GM04503 (cell line): Measurements from ENCODE around the gene CD2AP.

Source experiments
- DNase-seq: peaks from one replicate; pipeline ENCODE4 v3.0.0-alpha.2; 2012; ENCODE audit warnings: low read depth

Gene CD2AP

DNA sequence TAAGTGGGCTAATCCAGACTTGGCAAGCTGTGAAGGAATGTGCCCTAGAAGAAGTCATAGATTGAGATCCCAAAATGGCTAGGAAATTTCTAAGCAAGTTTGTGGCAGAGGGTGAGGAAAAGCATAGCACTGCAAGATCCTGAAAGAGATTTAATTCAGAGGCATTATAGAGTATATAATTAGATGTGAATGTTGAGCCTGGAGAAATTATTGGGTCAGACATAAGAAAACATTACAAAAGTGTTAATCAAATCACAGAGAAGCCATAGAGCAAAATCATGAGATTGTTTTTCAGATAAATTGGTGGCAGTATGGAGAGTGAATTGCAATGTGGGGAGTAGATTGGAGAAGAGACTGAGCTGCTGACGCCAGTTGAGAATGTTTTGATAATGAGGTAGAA is 90.0 kb downstream of the CD2AP start:
- DNase-seq, result no peak

DNA sequence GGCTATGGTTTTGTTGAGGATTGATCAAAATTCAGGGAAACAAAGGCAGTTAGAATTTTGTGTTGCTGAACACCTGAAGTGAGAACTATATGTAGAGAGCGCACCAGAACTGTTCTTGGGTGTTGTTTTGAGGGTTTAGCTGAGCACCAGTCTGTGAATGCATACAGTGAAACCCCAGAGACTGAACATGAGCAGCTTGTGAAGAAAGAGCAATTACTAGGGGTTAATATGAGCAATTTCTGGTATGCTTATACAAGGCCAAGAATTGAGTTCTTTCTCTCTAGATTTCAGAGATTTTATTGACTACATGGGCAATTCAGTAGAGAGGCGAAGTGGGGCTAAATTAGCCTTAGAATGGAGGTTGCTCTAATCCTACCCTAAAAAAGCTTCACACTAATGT is 93.9 kb downstream of the CD2AP start:
- no peak for DNase-seq

DNA sequence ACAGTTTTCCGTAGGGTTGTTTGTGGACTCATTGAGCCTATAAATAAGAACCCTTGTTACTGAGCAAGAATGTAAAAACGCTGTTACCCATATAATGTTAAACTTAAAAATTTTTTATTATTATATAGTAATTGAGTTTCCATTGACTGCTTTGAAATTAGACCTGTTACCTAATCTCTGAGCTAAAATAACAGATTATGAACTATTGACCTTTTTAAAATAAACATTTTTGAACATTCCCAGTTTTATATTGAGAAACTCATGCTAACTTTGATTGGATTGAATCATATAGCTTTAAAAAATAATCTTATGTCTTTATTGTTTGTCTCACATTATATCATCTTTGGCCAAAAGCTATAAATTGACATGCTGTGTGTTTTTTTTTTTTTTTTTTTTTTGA is 95.5 kb downstream of the CD2AP start:
- no peak for DNase-seq

DNA sequence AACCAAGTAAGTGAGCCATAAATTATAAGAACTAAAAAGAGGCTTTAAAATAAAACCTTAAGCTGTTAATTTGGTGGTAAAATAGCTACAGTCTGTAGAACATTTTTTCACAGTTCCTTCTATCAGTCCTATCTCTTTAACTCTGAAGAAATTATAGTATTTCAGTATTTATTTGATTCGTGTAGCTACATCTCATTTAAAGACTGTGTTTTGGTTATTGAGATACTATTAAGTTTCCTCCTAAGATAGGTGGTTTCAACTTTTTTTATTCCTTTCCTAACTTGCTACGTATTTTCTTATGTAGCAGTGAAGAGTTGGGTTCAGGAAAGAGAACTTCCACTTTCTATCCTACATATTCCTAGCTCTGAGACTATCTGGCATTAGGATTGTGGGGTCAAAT is 97.2 kb downstream of the CD2AP start:
- no peak for DNase-seq

DNA sequence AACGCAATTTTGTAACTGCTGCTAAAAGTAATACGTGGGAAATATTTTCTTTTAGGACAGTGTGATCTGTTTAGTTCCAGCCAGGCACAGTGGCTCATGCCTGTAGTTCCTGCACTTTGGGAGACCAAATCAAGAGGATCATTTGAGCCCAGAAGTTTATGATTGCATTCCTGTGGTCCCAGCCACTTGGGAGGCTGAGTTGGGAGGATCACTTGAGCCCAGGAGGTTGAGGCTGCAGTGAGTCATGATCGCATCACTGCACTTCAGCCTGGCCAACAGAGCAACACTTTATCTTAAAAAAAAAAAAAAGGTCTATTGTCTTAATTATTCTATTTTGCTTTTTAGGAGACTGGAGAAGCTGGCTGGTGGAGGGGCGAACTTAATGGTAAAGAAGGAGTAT is 101.5 kb downstream of the CD2AP start:
- DNase-seq, result no peak

DNA sequence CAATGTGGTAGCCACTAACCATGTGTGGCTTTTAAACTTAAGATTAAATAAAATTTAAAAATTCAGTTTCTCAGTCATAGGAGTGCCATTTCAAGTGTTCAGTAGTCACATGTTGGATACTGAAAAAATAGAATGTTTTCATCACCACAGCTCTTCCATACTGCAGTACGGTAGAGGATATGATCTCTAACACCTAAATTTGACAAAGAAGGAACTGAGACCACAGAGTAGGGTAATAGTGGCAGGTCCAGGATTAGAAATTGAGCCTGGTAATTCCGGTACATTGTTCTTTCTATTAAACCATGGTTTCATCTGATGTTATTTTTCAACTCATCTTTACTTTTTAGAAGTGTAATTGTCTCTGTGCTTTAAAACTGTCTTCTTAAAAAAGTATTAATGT is 104.0 kb downstream of the CD2AP start:
- no peak for DNase-seq

DNA sequence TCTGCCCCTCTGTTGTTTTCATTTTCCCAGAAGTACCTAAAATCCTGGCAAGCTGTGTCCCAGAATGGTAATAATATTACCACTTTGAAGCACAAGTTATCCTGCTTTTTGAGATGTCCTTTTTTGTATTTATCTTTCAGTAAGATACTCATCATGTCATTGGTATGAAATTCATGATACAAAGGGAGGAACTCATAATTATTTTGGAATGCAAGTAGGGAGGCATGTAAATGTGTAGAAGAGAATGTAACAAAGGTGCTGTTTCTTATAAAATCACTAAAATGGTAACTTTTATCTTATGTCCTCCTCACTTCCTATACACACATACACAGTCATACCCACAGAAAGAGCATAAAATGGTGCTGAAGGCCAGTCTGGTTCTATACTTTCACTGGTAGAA is 109.9 kb downstream of the CD2AP start:
- DNase-seq, result no peak

DNA sequence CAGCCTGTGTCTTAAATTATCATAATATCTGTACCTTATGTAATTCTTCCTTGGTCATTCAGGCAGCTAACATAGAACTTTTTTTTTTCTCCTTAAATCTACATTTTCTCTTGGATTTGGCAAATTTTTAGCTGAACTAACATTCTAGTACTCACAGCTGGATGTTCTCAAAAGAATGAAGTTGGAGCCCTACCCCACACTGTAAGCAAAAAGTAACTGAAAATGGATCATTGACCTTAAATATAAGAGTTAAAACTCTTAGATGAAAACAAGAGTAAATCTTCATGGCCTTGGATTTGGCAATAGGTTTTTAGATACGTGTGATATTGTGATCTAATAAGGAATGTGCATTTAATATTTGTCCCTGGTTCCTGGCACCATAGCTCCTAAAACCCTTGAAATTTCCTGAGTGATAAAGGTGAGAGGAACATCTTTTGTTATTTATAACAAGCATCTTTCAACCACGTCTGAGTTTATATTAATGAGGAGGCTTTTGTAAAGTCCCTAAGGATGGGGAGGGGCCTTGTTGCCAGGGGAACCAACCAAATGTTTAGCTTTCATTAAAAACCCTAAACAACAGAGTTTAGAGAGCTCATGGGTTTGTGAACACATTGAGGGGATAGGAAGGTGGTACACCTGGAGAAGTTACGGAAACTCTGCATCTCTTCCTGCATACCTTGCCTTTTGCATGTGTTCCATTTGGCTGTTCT is 114.7 kb downstream of the CD2AP start:
- no peak for DNase-seq

DNA sequence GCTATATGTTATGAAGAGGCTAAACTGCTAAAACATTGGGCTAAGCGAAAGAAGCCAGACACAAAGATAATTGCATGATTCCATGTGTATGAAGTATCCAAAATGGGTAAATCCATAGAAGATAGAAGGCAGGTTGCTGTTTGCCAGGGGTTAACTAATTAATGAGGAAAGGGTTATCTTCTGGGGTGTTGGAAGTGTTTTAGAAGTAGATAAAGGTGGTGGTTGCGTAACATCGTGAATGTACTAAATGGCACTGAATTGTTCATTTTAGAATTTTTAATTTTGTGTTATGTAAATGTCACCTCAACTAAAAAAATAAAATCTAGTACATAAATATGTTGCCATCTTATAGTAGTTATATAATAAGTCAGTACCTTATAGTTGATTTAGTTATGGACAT is 116.4 kb downstream of the CD2AP start:
- no peak for DNase-seq

DNA sequence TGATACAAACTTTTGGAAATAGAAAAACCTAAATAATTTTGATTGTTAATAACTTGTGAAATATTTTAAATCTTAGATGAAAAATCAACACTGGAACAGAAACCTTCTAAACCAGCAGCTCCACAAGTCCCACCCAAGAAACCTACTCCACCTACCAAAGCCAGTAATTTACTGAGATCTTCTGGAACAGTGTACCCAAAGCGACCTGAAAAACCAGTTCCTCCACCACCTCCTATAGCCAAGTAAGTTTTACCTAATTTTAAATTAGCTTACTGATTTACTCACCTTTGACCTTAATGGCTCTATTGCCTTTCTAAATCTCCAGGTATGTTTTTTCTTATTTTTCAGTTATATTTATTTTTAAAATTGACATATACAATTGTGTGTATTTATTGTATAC is 118.2 kb downstream of the CD2AP start:
- no peak for DNase-seq

DNA sequence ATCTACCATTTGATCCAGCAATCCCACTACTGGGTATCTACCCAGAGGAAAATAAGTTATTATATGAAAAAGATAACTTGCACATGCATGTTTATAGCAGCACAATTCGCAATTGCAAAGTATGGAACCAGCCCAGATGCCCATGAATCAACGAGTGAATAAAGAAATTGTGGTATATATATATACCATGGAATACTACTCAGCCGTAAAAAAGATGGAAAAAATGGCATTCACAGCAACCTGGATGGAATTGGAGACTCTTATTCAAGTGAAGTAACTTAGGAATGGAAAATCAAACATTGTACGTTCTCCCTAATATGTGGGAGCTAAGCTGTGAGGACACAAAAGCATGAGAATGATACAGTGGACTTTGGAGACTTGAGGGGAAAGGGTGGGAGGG is 120.8 kb downstream of the CD2AP start:
- DNase-seq, result no peak

DNA sequence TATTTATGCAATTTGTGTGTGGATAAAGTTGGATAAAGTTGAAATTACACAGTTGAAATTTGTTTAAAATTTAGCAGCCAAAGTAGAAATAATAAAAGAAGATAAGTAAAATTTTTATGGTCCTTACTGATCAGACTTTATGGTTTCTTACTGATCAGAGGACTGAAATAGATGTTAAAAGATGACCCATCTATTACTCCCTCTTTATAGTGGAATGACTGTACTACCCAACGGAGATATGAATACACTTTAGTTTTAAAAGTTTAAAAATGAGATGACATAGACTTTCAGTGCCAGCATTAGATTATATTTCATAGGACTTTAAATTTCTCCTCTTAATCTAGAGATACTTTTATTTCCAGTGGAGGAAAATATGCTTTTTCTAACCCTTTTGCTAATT is 121.9 kb downstream of the CD2AP start:
- DNase-seq, result no peak

DNA sequence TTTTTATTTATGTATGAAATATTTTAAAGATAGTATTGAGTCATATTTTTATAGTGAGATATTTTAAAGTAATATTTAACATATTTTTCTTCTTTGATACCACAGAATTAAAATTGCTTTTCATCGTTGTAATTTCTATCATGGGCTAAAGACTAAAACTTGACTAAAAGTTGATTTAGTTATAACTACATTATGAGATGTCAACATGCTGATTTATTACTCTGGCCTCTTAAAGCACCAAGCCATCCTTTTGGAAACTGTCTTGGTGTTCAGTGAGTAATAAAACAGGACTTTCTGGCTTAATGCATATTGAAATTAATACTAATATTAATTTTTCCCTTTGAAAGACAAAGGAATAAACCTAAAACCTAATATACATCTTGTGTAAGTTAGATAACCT is 125.6 kb downstream of the CD2AP start:
- no peak for DNase-seq

DNA sequence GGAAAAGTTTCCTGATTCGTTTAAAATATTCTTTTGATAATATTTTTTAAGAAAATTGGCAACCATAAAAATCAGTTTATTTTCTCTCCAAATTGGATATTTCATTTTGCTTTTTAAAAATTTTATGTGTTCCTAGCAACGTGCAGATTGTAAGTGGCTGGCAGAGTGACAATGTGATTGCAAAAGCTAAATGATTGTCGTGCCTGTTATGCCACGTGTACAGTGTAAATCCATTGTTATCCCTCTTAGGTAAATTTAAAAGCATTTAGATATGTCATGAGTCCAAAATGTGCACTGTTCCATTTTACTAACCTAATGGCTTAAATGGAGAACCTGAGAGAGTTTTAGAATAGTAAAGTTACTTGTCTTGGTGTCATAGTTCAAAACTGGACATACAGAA is 126.4 kb downstream of the CD2AP start:
- no peak for DNase-seq

DNA sequence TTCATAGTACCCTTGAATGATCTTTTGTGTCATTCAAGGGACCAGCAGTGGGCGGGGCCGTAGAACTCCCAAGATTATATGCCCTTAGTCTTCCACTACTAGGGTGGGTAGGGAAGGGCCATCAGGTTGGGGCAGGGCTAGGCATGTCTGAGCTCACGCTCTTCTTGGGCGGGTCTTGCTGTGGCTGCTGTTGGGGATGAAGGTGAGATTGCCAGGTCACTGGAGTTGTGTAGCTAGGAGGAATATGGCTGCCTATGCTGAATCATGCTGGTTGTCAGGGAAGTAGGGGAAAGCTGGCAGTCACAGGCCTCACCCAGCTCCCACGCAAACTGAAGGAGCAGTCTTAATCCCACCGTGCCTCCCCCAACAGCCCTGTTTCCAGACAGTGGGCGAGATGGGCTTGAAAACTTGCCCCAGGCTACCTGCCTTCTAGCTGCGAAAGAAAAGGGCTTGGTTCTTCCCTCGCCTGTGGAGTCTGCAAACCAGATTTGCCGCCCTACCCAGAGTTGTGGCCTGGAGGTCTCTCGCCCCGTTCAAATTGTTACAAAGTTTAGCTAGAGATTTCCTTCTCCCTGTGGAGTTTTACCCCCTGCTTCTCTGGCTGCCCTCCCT is 144.4 kb downstream of the CD2AP start:
- no peak for DNase-seq

DNA sequence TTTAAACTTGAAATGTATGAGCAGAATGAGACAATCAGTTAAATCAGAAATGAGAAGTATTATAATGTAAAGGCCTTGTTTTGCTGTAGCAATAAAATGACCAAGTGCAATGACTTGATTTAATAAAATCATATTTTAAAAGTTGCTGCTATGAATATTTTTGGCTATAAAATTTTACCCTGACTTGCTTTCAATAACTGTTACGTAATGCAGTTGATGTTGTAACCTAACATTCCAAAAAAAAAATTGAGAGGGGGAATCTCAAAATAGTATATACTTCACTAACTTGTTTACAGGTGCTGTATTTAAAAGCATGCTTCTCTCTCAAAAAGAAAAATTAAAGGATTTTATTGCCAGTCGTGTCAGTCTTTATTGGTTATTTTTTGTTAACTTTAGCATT is 149.2 kb downstream of the CD2AP start:
- DNase-seq, result no peak

DNA sequence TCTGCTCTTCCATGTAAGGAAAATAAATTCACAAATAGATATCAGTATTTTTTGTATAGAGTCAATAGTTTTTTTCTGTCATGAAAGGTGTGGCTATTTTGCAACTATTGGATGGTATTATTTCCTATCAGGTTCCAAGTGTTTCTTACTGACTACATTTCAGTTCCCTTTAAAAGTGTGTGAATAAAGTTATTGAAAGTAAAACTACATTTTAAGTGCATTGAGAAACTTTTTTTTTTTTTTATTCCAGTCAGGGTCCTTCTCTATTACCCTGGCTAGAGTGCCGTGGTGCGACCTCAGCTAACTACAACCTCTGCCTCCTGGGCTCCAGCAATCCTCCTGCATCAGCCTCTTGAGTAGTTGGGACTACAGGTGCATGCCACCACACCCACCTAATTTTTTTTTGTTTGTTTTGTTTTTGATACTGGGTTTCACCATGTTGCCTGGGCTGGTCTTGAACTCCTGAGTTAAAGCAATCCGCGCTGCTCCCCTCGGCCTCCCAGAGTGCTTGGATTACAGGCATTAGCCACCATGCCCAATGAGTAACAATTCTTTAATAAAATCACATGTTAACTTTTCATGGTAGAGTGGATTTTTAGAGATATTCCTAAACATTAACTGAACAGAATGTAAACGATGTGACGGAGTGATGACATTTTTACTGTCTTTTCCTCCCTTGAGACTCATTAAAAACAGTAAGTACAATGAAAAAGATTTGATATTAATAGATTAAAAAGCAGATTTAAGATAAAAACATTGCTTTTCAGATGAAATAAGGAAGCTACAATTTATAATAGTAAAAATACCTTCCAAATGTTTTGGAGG is 151.1 kb downstream of the CD2AP start:
- no peak for DNase-seq

DNA sequence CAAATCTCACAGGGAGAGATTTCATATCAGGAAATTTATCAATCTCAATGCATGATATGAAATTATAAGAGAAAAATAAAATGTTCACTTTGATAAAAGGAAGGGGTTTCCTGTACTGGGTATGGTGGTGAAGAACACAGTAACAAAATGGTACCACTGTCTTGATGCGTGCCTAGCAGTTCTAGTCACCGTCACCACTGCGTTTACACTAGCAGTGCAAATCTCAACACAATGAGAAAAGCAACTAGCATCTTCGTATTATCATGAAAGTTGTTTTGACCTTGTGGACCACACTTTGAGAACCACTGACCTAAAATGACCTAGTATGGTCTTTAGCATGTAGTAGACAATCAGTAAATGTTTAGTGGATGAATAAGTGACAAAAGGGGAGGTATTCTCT is 152.4 kb downstream of the CD2AP start:
- DNase-seq, result no peak

DNA sequence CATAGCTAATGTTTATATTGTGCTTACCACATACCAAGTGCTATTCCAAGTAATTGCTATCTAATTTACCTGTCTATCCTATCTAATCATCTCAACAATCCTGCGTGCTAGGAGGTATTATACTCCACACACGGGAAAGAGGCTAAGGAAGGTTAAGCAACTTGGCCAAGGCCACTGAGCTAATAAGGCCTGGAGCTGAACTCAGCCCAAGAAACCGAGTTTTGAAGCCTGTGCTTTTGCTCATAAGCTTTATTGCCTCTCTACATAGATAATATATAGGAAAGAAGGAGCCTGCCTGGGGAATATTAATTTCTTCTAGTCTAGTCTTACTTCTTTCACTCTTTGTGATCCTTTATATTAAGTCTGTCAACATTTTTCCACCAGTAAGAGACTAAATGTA is 153.0 kb downstream of the CD2AP start:
- no peak for DNase-seq

DNA sequence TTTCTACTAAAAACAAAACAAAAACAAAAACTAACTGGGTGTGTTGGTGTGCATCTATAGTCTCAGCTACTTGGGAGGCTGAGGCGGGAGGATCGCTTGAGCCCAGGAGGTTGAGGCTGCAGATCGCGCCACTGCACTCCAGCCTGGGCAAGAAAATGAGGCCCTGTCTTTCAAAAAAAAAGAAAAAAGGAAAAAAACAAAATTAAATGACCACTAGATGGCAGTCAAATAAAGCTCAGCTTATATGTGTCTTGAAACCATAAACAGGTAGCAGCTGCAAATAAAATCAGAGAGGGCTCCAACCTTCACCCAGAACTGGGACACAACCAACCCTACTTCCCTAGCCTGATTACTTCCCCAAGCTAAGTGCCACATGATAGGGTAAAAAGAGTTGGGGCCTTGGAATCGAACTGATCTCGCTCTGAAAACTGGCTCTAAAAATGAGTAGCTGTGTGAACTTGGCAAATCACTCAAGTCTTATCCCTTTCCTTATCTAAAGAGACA is 153.7 kb downstream of the CD2AP start:
- no peak for DNase-seq

DNA sequence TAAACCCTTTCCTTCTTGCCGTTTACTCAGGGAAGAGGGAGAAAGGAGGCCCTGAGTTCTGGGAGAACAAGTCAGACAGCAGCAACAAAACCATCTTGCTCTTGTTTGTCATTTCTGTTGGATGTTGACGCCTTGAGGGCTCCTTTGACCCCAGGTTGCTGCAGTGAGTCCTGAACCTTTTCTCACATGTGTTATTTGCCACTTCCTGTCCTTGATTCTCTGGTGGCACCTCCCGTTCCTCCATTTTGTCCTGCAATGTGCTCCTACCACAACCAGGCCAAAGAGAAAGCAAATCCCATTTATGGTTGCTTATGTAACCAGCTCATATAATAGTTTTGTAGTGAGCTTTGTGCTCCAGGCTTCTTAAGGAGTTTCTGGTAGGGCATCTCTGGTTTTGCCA is 154.2 kb downstream of the CD2AP start:
- no peak for DNase-seq

DNA sequence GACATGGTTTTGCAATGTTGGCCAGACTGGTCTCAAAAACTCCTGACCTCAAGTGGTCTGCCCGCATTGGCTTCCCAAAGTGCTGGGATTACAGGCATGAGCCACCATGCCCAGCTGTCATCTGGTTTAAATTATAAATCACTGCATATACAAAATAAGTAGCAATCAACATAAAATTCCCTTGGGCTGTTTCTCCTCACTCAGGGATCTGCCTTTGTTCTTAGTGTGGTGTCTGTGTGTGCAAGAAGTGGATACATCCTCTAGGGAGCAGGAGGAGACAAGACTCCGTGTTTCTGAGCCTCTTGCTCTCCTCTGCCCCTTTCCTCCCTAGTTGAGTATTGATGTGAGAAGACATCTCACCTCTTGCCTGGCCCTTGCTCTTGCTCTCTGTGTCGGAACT is 155.6 kb downstream of the CD2AP start:
- no peak for DNase-seq
